Prostate gland (tissue), 2 donors: ENCODE results near the gene MEX3D. TPM values are rescaled to one million over a fixed set of nuclear protein-coding genes. Genes with fewer than 3 reads are reported as not detected.

Source experiments
- DNase-seq: peaks from one replicate; pipeline ENCODE4 v3.0.0-alpha.2; 2019; ENCODE audit warnings: low spot score
- H3K27ac ChIP-seq, 2 donors: fragments of 200-600 bp; sonication (generic); 2 replicates each; pipeline ENCODE4 v1.5.1; 2017 to 2019
- H3K27me3 ChIP-seq: fragments of 200-600 bp; sonication (generic); replicated peaks from 2 replicates; pipeline ENCODE4 v1.5.1; 2019; ENCODE audit not compliant: insufficient read depth
- H3K36me3 ChIP-seq, 2 donors: fragments of 200-600 bp; sonication (generic); 1 replicate in 1 of 2; 2 replicates in 1 of 2; pipeline versions ENCODE4 v1.5.1 to v1.8.1; 2017 to 2019
- H3K4me1 ChIP-seq: fragments of 200-600 bp; sonication (generic); replicated peaks from 2 replicates; pipeline ENCODE4 v1.5.1; 2019
- H3K4me3 ChIP-seq, 2 donors: fragments of 200-600 bp; sonication (generic); 2 replicates each; pipeline ENCODE4 v1.5.1; 2017 to 2019
- H3K9me3 ChIP-seq: fragments of 200-600 bp; sonication (generic); 2 replicates; pipeline ENCODE4 v1.5.1; 2017
- CTCF ChIP-seq, 4 experiments: fragments of 200-600 bp in 2 of 4; fragments of 450-650 bp in 2 of 4; sonication (generic) in 2 of 4; IDR thresholded peaks; 1 replicate in 3 of 4; 2 replicates in 1 of 4; pipeline ENCODE4 v1.5.1; 2016 to 2019; ENCODE audit warnings: antibody characterized with exemption in 4 of 4, mild to moderate bottlenecking in 2 of 4, moderate library complexity in 2 of 4
- POLR2A ChIP-seq: fragments of 450-650 bp; IDR thresholded peaks from one replicate; pipeline ENCODE4 v1.6.1; 2016; ENCODE audit warnings: antibody characterized with exemption, mild to moderate bottlenecking
- POLR2AphosphoS5 ChIP-seq: sonication (generic); formaldehyde crosslinking; IDR thresholded peaks from one replicate; pipeline ENCODE4 v1.6.1; 2017; ENCODE audit warnings: antibody characterized with exemption
- WGBS: methylation state at CpG from one replicate; pipeline ENCODE4 v1.1.5; 2018; 5-methylcytosine and 5-hydroxymethylcytosine counted together
- intact Hi-C: fragments of 100-400 bp; cut with DNase I; formaldehyde crosslinking; loops from one replicate; pipeline ENCODE4 v1.14.2; 2022
- total RNA-seq, 2 donors: library from RNA; depleted of rRNA; stranded (reverse); fragments of >200 nt; gene quantifications; one replicate each; pipeline ENCODE4 v1.1.0, GENCODE V29; 2016

Gene MEX3D
- total RNA-seq, 2 donors from 2014 or later = 60.6 to 87.0 TPM

- intact Hi-C loops = no loop called here
- Histone ChIP-seq H3K27me3 (no peaks in the 10 kb centered on the region), H3K4me1 (peaks cover 4% of the 10 kb centered on the region), H3K27ac (no peak overlapping the region), H3K9me3 (no peaks in the 10 kb centered on the region), H3K36me3 (peaks cover 11 to 13% of the 10 kb centered on the region in 2 donors), H3K4me3 (no peak overlapping the region)
- DNase-seq = no peak
- no peak for TF ChIP-seq POLR2A
- TF ChIP-seq POLR2AphosphoS5 = no peak
- no peak for TF ChIP-seq CTCF (IDR thresholded peaks at IDR 0.05)
- 89% methylated on average over 20 of the region's 20 CpGs for WGBS
Measured at GRCh38 chr19:1598777-1599459, 30.8 kb upstream of the MEX3D start.

GRCh38 chr19:1593501-1593772, 25.3 kb upstream of the MEX3D start:
- peaks cover 11 to 13% of the 10 kb centered on the region in 2 donors for H3K36me3 ChIP-seq
- no peaks in the 10 kb centered on the region for H3K9me3 ChIP-seq
- 43% methylated on average over 10 of the region's 10 CpGs for WGBS
- no peaks in the 10 kb centered on the region for H3K27me3 ChIP-seq
- no peak for TF ChIP-seq CTCF (IDR thresholded peaks at IDR 0.05)
- TF ChIP-seq POLR2AphosphoS5 = no peak
- no peak for TF ChIP-seq POLR2A
- peaks cover 6% of the 10 kb centered on the region for H3K4me1 ChIP-seq
- DNase-seq = no peak
- peak overlapping the region; percentile 79 to 95 for H3K27ac ChIP-seq
- H3K4me3 ChIP-seq = peak overlapping the region; percentile 53 to 74
- intact Hi-C loops = no loop called here

- TF ChIP-seq CTCF (IDR thresholded peaks at IDR 0.05) (peak in 2 of 4 experiments; percentile 54 to 63), POLR2A (peak; percentile 79), POLR2AphosphoS5 (peak; percentile 89)
- peak; percentile 92 for DNase-seq
- H3K36me3 ChIP-seq = peaks cover 9% of the 10 kb centered on the region in 2 donors
- 2% methylated on average over 27 of the region's 68 CpGs for WGBS
- peaks cover 6% of the 10 kb centered on the region for H3K4me1 ChIP-seq
- H3K27me3 ChIP-seq = no peaks in the 10 kb centered on the region
- H3K9me3 ChIP-seq = no peaks in the 10 kb centered on the region
- H3K27ac ChIP-seq = peak within 1 kb of the TSS; percentile 88 to 95
- H3K4me3 ChIP-seq = peak within 1 kb of the TSS; percentile 53 to 74
- intact Hi-C loops = no loop called here
Measured at GRCh38 chr19:1592755-1593500, 24.8 kb upstream of the MEX3D start, which contains the start of gene MBD3. Gene MBD3 (minus strand): TSS chr19:1592865. CDS start chr19:1592631, 234 bp downstream.

GRCh38 chr19:1592024-1592754, 24.1 kb upstream of the MEX3D start:
- intact Hi-C loops = no loop called here
- peak; percentile 70 for DNase-seq
- Histone ChIP-seq H3K4me1 (peaks cover 6% of the 10 kb centered on the region), H3K27ac (peak overlapping the region; percentile 88 to 95), H3K27me3 (no peaks in the 10 kb centered on the region), H3K36me3 (peaks cover 1 to 3% of the 10 kb centered on the region in 2 donors), H3K4me3 (peak overlapping the region; percentile 53 to 74), H3K9me3 (no peaks in the 10 kb centered on the region)
- TF ChIP-seq CTCF (IDR thresholded peaks at IDR 0.05) = no peak
- peak; percentile 42 for TF ChIP-seq POLR2A
- TF ChIP-seq POLR2AphosphoS5 = peak; percentile 46
- under 1% methylated on average over 59 of the region's 94 CpGs for WGBS
